Neural progenitor cell (in vitro differentiated cells): Measurements from ENCODE around the gene MID1. TPM values are rescaled to one million over a fixed set of nuclear protein-coding genes. Genes with fewer than 3 reads are reported as not detected.

Source experiments
- DNase-seq: peaks from one replicate; pipeline ENCODE4 v3.0.0-alpha.2; 2016; ENCODE audit warnings: low spot score
- H2AFZ ChIP-seq: fragments of 200-600 bp; sonication (generic); replicated peaks from 2 replicates; pipeline ENCODE4 v1.6.1; 2016; ENCODE audit warnings: antibody characterized with exemption
- H3F3A ChIP-seq: fragments of 200-600 bp; sonication (generic); 2 replicates; pipeline ENCODE4 v1.6.1; 2016; ENCODE audit warnings: antibody characterized with exemption, low read depth
- H3K27ac ChIP-seq: fragments of 200-600 bp; sonication (generic); 2 replicates; pipeline ENCODE4 v1.5.1; 2016; ENCODE audit warnings: mild to moderate bottlenecking
- H3K27me3 ChIP-seq: fragments of 200-600 bp; sonication (generic); 2 replicates; pipeline ENCODE4 v1.6.1; 2016; ENCODE audit warnings: mild to moderate bottlenecking, moderate library complexity
- H3K36me3 ChIP-seq: fragments of 200-600 bp; sonication (generic); 2 replicates; pipeline ENCODE4 v1.5.1; 2016
- H3K4me1 ChIP-seq: fragments of 200-600 bp; sonication (generic); 2 replicates; pipeline ENCODE4 v1.6.1; 2016; ENCODE audit warnings: mixed run types
- H3K4me2 ChIP-seq: fragments of 200-600 bp; sonication (generic); 2 replicates; pipeline ENCODE4 v1.6.1; 2016
- H3K4me3 ChIP-seq: fragments of 200-600 bp; sonication (generic); 2 replicates; pipeline ENCODE4 v1.5.1; 2016
- H3K79me2 ChIP-seq: fragments of 200-600 bp; sonication (generic); 2 replicates; pipeline ENCODE4 v1.6.1; 2016; ENCODE audit warnings: low read depth
- H3K9ac ChIP-seq: fragments of 200-600 bp; sonication (generic); 2 replicates; pipeline ENCODE4 v1.6.1; 2016
- H3K9me3 ChIP-seq: fragments of 200-600 bp; sonication (generic); 2 replicates; pipeline ENCODE4 v1.5.1; 2016; ENCODE audit warnings: low read depth
- H4K20me1 ChIP-seq: fragments of 200-600 bp; sonication (generic); 2 replicates; pipeline ENCODE4 v1.6.1; 2016; ENCODE audit warnings: low read depth
- H3K27ac Mint-ChIP-seq: 3 replicates; pipeline ENCODE4 v1.8.0; 2021; ENCODE audit warnings: mixed read lengths
- H3K27me3 Mint-ChIP-seq: 2 replicates; pipeline ENCODE4 v1.8.0; 2022; ENCODE audit warnings: low read depth, mild to moderate bottlenecking, inconsistent platforms, moderate library complexity, mixed read lengths; ENCODE audit not compliant: insufficient read depth
- H3K36me3 Mint-ChIP-seq: 3 replicates; pipeline ENCODE4 v1.8.0; 2021; ENCODE audit warnings: mixed read lengths
- H3K4me1 Mint-ChIP-seq: 3 replicates; pipeline ENCODE4 v1.8.0; 2021; ENCODE audit warnings: mixed read lengths
- H3K4me3 Mint-ChIP-seq: 3 replicates; pipeline ENCODE4 v1.8.0; 2021; ENCODE audit warnings: mild to moderate bottlenecking, moderate library complexity, mixed read lengths
- H3K9me3 Mint-ChIP-seq: 3 replicates; pipeline ENCODE4 v1.8.0; 2020; ENCODE audit warnings: mixed read lengths
- CTCF ChIP-seq: fragments of 200-600 bp; sonication (generic); IDR thresholded peaks from 2 replicates; pipeline ENCODE4 v1.5.1; 2017; ENCODE audit warnings: antibody characterized with exemption, mild to moderate bottlenecking
- EZH2 ChIP-seq: fragments of 200-600 bp; sonication (generic); IDR thresholded peaks from 2 replicates; pipeline ENCODE4 v1.6.1; 2017; ENCODE audit warnings: antibody characterized with exemption, mild to moderate bottlenecking, moderate library complexity
- EZH2phosphoT487 ChIP-seq: fragments of 200-600 bp; sonication (generic); IDR thresholded peaks from 2 replicates; pipeline ENCODE4 v1.6.1; 2017; ENCODE audit warnings: antibody characterized with exemption
- total RNA-seq: library from RNA; depleted of rRNA; stranded (reverse); fragments of >200 nt; gene quantifications from 2 replicates; pipeline ENCODE4 v1.2.3, GENCODE V29; 2015; ENCODE audit warnings: low replicate concordance

MID1 gene
- total RNA-seq, 1 donor from 2014 or later: 29.5 TPM

- Mint-ChIP-seq H3K4me1 (peaks cover 21% of the 10 kb centered on the region), H3K4me3 (no peak overlapping the region), H3K27ac (no peak overlapping the region), H3K27me3 (no peaks in the 10 kb centered on the region), H3K9me3 (peaks cover 12% of the 10 kb centered on the region), H3K36me3 (peaks cover 23% of the 10 kb centered on the region)
- H3K9me3 ChIP-seq: no peaks in the 10 kb centered on the region
- no peak overlapping the region for H3K4me2 ChIP-seq
- no peak overlapping the region for H2AFZ ChIP-seq
- no peak overlapping the region for H3K9ac ChIP-seq
- H4K20me1 ChIP-seq: no peaks in the 10 kb centered on the region
- no peaks in the 10 kb centered on the region for H3F3A ChIP-seq
- TF ChIP-seq EZH2phosphoT487: no peak
- TF ChIP-seq EZH2: no peak
- TF ChIP-seq CTCF: no peak
- no peak for DNase-seq
- no peaks in the 10 kb centered on the region for H3K27me3 ChIP-seq
- peaks cover 16% of the 10 kb centered on the region for H3K4me1 ChIP-seq
- no peak overlapping the region for H3K27ac ChIP-seq
- peaks cover 62% of the 10 kb centered on the region for H3K79me2 ChIP-seq
- H3K36me3 ChIP-seq: no peaks in the 10 kb centered on the region
- no peak overlapping the region for H3K4me3 ChIP-seq
These were observed 17.7 kb downstream of the MID1 start for GRCh38 chrX:10602646-10603045.

GRCh38 chrX:10600479-10600878 is 19.9 kb downstream of the MID1 start:
- no peaks in the 10 kb centered on the region for H4K20me1 ChIP-seq
- H3K4me3 Mint-ChIP-seq: no peak overlapping the region
- H3K4me2 ChIP-seq: no peak overlapping the region
- no peaks in the 10 kb centered on the region for H3K36me3 ChIP-seq
- no peak overlapping the region for H3K27ac Mint-ChIP-seq
- no peak overlapping the region for H3K4me3 ChIP-seq
- no peak overlapping the region for H2AFZ ChIP-seq
- H3K79me2 ChIP-seq: peaks cover 56% of the 10 kb centered on the region
- no peak for DNase-seq
- H3K9me3 Mint-ChIP-seq: peaks cover 9% of the 10 kb centered on the region
- no peaks in the 10 kb centered on the region for H3F3A ChIP-seq
- H3K4me1 Mint-ChIP-seq: peaks cover 17% of the 10 kb centered on the region
- TF ChIP-seq EZH2: no peak
- no peak for TF ChIP-seq CTCF
- TF ChIP-seq EZH2phosphoT487: no peak
- no peaks in the 10 kb centered on the region for H3K27me3 ChIP-seq
- no peaks in the 10 kb centered on the region for H3K9me3 ChIP-seq
- H3K9ac ChIP-seq: no peak overlapping the region
- H3K4me1 ChIP-seq: peaks cover 16% of the 10 kb centered on the region
- H3K36me3 Mint-ChIP-seq: peaks cover 18% of the 10 kb centered on the region
- no peaks in the 10 kb centered on the region for H3K27me3 Mint-ChIP-seq
- H3K27ac ChIP-seq: no peak overlapping the region

GRCh38 chrX:10598540-10598939 is 21.8 kb downstream of the MID1 start:
- no peak overlapping the region for H3K27ac Mint-ChIP-seq
- H3K9me3 Mint-ChIP-seq: peaks cover 9% of the 10 kb centered on the region
- H3K79me2 ChIP-seq: peaks cover 51% of the 10 kb centered on the region

More at GRCh38 chrX:10598540-10598939, 21.8 kb downstream of the MID1 start:
- Histone ChIP-seq H3K27me3 (no peaks in the 10 kb centered on the region), H3K4me2 (no peak overlapping the region), H3K9ac (no peak overlapping the region), H4K20me1 (no peaks in the 10 kb centered on the region), H3K9me3 (no peaks in the 10 kb centered on the region), H3K36me3 (no peaks in the 10 kb centered on the region), H3K4me3 (no peak overlapping the region), H2AFZ (no peak overlapping the region), H3K4me1 (peaks cover 9% of the 10 kb centered on the region), H3K27ac (no peak overlapping the region), H3F3A (no peaks in the 10 kb centered on the region)
- Mint-ChIP-seq H3K4me3 (no peak overlapping the region), H3K27me3 (no peaks in the 10 kb centered on the region), H3K4me1 (peaks cover 8% of the 10 kb centered on the region), H3K36me3 (peaks cover 30% of the 10 kb centered on the region)
- no peak for DNase-seq
- TF ChIP-seq EZH2phosphoT487 (no peak), CTCF (no peak), EZH2 (no peak)
